Ascending aorta (tissue), 2 donors: Measurements from ENCODE around the gene CFAP90. TPM values are rescaled to one million over a fixed set of nuclear protein-coding genes. Genes with fewer than 3 reads are reported as not detected.

ENCODE experiments used
- DNase-seq, 2 donors: peaks; one replicate each; pipeline ENCODE4 v3.0.0-alpha.2; 2019; ENCODE audit warnings: low spot score in 2 of 2
- H3K27ac ChIP-seq, 2 donors: fragments of 200-600 bp; sonication (generic); one replicate each; pipeline ENCODE4 v1.5.1; 2016 to 2017; ENCODE audit warnings: mild to moderate bottlenecking in 1 of 2
- H3K27me3 ChIP-seq: fragments of 200-600 bp; sonication (generic); one replicate; pipeline ENCODE4 v1.5.1; 2017
- H3K36me3 ChIP-seq, 2 donors: fragments of 200-600 bp; sonication (generic); one replicate each; pipeline ENCODE4 v1.5.1; 2016
- H3K4me1 ChIP-seq, 2 donors: fragments of 200-600 bp; sonication (generic); one replicate each; pipeline ENCODE4 v1.5.1; 2016 to 2017; ENCODE audit warnings: mild to moderate bottlenecking in 1 of 2
- H3K4me3 ChIP-seq, 2 donors: fragments of 200-600 bp; sonication (generic); one replicate each; pipeline ENCODE4 v1.5.1; 2016 to 2017; ENCODE audit warnings: mild to moderate bottlenecking in 1 of 2
- H3K9me3 ChIP-seq, 2 donors: fragments of 200-600 bp; sonication (generic); one replicate each; pipeline ENCODE4 v1.5.1; 2016
- intact Hi-C: fragments of 100-400 bp; cut with DNase I; formaldehyde crosslinking; loops from one replicate; pipeline ENCODE4 v1.15.1; 2023
- total RNA-seq: library from RNA; depleted of rRNA; stranded (reverse); fragments of >200 nt; gene quantifications from one replicate; pipeline ENCODE4 v1.1.0, GENCODE V29; 2016
- TF ChIP-seq, protein P1 (sequence below), 3 experiments: fragments of 200-600 bp in 2 of 3; fragments of 450-650 bp in 1 of 3; sonication (generic) in 2 of 3; IDR thresholded peaks; one replicate each; pipeline ENCODE4 v1.5.1; 2016 to 2019; ENCODE audit warnings: antibody characterized with exemption in 3 of 3, mild to moderate bottlenecking in 1 of 3, moderate library complexity in 1 of 3

CFAP90 gene
- total RNA-seq, 1 donor from 2014 or later = not detected

- Histone ChIP-seq H3K4me1 (peaks cover 0 to 5% of the 10 kb centered on the region in 2 donors), H3K4me3 (no peak overlapping the region), H3K36me3 (peaks cover 14 to 33% of the 10 kb centered on the region in 2 donors), H3K27me3 (no peaks in the 10 kb centered on the region), H3K9me3 (no peaks in the 10 kb centered on the region), H3K27ac (no peak overlapping the region)
- intact Hi-C loops = no loop called here
- TF ChIP-seq, protein P1, sequence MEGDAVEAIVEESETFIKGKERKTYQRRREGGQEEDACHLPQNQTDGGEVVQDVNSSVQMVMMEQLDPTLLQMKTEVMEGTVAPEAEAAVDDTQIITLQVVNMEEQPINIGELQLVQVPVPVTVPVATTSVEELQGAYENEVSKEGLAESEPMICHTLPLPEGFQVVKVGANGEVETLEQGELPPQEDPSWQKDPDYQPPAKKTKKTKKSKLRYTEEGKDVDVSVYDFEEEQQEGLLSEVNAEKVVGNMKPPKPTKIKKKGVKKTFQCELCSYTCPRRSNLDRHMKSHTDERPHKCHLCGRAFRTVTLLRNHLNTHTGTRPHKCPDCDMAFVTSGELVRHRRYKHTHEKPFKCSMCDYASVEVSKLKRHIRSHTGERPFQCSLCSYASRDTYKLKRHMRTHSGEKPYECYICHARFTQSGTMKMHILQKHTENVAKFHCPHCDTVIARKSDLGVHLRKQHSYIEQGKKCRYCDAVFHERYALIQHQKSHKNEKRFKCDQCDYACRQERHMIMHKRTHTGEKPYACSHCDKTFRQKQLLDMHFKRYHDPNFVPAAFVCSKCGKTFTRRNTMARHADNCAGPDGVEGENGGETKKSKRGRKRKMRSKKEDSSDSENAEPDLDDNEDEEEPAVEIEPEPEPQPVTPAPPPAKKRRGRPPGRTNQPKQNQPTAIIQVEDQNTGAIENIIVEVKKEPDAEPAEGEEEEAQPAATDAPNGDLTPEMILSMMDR (IDR thresholded peaks at IDR 0.05) = no peak
- DNase-seq = no peak
Measured at GRCh38 chr5:7872517-7873130, 21.7 kb upstream of the CFAP90 start.

GRCh38 chr5:7871653-7872052, 20.7 kb upstream of the CFAP90 start:
- intact Hi-C loops = no loop called here

DNA sequence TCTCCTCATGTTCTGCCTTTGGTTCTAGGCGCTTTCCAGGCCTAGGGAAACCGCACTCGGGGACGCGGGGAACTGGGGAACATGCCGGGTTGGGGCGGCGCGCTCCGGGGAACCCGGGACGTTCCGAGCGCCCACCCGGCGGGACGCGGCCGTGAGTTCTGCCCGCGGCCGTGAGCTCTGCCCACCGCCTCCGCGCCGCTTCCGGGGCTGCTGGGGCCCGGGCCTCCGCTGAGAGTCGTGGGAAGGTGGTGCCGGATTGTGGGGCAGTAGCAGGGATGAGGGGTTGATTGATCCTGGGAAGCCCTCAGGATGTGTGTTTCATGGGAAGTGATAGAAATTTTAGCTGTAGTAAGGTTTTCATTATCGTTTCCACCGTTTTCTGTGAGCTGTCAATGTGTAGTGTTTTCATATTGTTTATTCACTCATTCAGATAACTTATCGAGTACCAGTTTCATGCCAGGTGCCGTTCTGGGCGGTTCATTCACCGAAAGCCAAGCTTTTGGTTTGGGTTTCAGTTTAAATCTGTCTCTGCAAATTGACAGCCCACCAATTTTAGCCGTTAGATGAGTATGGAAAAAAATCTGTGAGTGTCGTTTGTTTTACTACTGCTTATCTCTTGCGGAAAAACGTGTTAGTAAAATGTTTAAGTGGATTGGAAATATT, 18.7 kb upstream of the CFAP90 start:
- Histone ChIP-seq H3K4me3 (peak overlapping the region; percentile 51 to 95), H3K36me3 (peaks cover 0 to 16% of the 10 kb centered on the region in 2 donors), H3K9me3 (no peaks in the 10 kb centered on the region), H3K27me3 (no peaks in the 10 kb centered on the region), H3K4me1 (peaks cover 0 to 6% of the 10 kb centered on the region in 2 donors), H3K27ac (peak overlapping the region; percentile 56 to 85)
- intact Hi-C loops = loop anchor here (5.0 kb wide), 2 partner anchors 107 to 1678 kb away; partner anchors contain the start of gene SEMA5A
- no peak for DNase-seq
- TF ChIP-seq, protein P1 (IDR thresholded peaks at IDR 0.05) = no peak

More at GRCh38 chr5:7871653-7872052, 20.7 kb upstream of the CFAP90 start:
- Histone ChIP-seq H3K4me3 (no peak overlapping the region), H3K36me3 (peaks cover 13 to 24% of the 10 kb centered on the region in 2 donors), H3K4me1 (peaks cover 0 to 6% of the 10 kb centered on the region in 2 donors), H3K27me3 (no peaks in the 10 kb centered on the region), H3K27ac (no peak overlapping the region), H3K9me3 (no peaks in the 10 kb centered on the region)
- no peak for DNase-seq
- TF ChIP-seq, protein P1 (IDR thresholded peaks at IDR 0.05) = no peak

DNA sequence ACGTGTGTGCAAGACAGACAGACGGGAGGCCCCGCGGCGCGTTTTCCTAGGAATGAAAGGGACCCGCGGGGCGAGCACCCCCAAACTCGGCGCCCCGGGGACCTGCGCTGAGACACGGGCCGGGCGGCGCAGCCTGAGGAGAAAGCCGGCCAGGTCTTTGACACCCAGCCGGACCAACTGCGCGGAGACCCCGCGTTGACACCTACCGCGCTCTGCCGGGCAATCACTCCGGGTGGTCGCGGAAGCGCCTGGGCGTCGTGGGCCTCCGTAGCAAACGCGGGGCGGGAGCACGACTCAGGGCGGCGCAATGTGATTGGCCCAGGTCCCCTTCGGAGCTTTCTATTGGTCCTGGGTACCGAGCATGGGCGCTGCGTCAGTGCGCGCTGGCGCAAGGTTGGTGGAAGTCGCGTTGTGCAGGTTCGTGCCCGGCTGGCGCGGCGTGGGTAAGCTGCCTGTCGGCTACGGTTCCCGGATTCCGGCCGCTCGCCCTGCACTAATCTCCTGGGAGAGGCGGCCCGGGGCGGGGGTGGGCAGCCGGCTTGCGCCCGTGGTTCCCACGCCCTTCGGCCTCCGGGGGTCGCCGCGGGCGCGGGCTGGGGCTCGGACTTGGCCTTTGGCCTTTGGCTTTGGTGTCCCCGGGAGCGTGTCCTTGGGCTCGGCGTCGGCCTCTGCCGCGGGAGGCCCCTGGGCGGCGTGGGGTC, 18.0 kb upstream of the CFAP90 start, which contains the start of the genes FASTKD3 and MTRR:
Gene FASTKD3 (minus strand): TSS at position 259 of the 701 bp plus-strand sequence. CDS start 948 bp downstream, outside the sequence.
Gene MTRR (plus strand): TSS at position 376 of the 701 bp plus-strand sequence. CDS start 1,647 bp downstream, outside the sequence.
- Histone ChIP-seq H3K36me3 (peaks cover 0 to 16% of the 10 kb centered on the region in 2 donors), H3K27ac (peak within 1 kb of the TSS; percentile 56 to 85), H3K9me3 (no peaks in the 10 kb centered on the region), H3K27me3 (no peaks in the 10 kb centered on the region), H3K4me3 (peak within 1 kb of the TSS; percentile 51 to 95), H3K4me1 (peaks cover 0 to 6% of the 10 kb centered on the region in 2 donors)
- DNase-seq = peak; percentile 70 to 95
- TF ChIP-seq, protein P1 (IDR thresholded peaks at IDR 0.05) = no peak
- intact Hi-C loops = loop anchor here (5.0 kb wide), 2 partner anchors 107 to 1678 kb away; partner anchors contain the start of gene SEMA5A

DNA sequence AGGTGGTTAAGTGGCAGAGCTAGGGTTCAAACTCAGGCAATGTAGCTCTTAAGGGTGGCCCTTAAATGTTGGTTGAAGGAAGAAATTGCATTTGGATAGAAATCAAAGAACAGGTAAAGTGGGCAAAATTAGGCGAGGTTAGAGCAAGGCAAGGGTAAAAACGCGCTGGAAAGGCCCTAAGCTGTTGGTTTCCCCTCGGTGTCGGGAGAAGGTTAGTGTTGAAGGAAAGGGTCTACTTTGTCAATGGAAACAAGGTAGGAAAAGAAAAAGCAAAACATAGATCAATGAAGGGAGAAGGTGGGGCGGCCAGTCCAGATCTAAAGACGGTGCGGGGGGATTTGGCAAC, 17.5 kb upstream of the CFAP90 start:
- Histone ChIP-seq H3K27me3 (no peaks in the 10 kb centered on the region), H3K9me3 (no peaks in the 10 kb centered on the region), H3K4me3 (peak overlapping the region; percentile 51 to 95), H3K27ac (peak overlapping the region; percentile 56 to 85), H3K4me1 (peaks cover 0 to 6% of the 10 kb centered on the region in 2 donors), H3K36me3 (peaks cover under 1 to 16% of the 10 kb centered on the region in 2 donors)
- intact Hi-C loops = loop anchor here (5.0 kb wide), 2 partner anchors 106 to 1679 kb away; partner anchors contain the start of gene SEMA5A
- TF ChIP-seq, protein P1 (IDR thresholded peaks at IDR 0.05) = no peak
- DNase-seq = no peak
